ENCODE data around the gene PRKCH.

DNA sequence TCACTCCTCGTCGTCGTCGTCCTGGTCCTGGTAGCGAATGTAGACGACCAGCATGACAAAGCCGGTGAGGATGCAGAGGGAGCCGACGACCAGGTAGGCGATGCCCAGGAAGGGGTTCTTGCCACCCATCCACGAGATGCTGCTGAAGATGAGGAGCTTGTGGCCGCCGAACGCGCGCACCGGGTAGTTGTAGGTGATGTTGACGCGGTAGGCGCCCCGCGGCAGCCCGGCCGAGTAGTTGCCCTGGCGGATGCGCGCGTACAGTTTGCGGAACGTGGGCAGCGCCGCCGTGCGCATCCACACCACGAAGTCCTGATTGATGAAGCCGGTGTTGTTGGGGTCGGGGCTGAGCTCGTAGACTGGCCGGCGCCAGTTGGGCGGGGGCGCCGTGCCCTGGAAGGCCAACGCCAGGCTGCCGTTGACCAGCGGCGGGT lies 41.3 kb upstream of the PRKCH start:
- TF ChIP-seq, protein P1, sequence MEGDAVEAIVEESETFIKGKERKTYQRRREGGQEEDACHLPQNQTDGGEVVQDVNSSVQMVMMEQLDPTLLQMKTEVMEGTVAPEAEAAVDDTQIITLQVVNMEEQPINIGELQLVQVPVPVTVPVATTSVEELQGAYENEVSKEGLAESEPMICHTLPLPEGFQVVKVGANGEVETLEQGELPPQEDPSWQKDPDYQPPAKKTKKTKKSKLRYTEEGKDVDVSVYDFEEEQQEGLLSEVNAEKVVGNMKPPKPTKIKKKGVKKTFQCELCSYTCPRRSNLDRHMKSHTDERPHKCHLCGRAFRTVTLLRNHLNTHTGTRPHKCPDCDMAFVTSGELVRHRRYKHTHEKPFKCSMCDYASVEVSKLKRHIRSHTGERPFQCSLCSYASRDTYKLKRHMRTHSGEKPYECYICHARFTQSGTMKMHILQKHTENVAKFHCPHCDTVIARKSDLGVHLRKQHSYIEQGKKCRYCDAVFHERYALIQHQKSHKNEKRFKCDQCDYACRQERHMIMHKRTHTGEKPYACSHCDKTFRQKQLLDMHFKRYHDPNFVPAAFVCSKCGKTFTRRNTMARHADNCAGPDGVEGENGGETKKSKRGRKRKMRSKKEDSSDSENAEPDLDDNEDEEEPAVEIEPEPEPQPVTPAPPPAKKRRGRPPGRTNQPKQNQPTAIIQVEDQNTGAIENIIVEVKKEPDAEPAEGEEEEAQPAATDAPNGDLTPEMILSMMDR (conservative IDR thresholded peaks at IDR 0.05; ENCODE audit: low read length), result no peak
- TF ChIP-seq EZH2phosphoT487 (IDR thresholded peaks at IDR 0.05; ENCODE audit: borderline replicate concordance), result no peak

Data from Loucy (cell line).